Esophagus muscularis mucosa (tissue), 3 donors: Measurements from ENCODE around the gene PAK5.

ENCODE experiments used
- POLR2A ChIP-seq: fragments of 450-650 bp; IDR thresholded peaks from one replicate; pipeline ENCODE4 v1.6.1; 2017; ENCODE audit warnings: antibody characterized with exemption, moderate library complexity, mild to moderate bottlenecking, low read depth
- TF ChIP-seq, protein P1 (sequence below), 3 experiments: fragments of 200-600 bp in 2 of 3; fragments of 450-650 bp in 1 of 3; sonication (generic) in 2 of 3; IDR thresholded peaks; one replicate each; pipeline ENCODE4 v1.5.1; 2017 to 2019; ENCODE audit warnings: antibody characterized with exemption in 3 of 3, mild to moderate bottlenecking in 2 of 3, moderate library complexity in 1 of 3

GRCh38 chr20:9592419-9592818 is 246.5 kb downstream of the PAK5 start:
- TF ChIP-seq POLR2A, result no peak
- TF ChIP-seq, protein P1, sequence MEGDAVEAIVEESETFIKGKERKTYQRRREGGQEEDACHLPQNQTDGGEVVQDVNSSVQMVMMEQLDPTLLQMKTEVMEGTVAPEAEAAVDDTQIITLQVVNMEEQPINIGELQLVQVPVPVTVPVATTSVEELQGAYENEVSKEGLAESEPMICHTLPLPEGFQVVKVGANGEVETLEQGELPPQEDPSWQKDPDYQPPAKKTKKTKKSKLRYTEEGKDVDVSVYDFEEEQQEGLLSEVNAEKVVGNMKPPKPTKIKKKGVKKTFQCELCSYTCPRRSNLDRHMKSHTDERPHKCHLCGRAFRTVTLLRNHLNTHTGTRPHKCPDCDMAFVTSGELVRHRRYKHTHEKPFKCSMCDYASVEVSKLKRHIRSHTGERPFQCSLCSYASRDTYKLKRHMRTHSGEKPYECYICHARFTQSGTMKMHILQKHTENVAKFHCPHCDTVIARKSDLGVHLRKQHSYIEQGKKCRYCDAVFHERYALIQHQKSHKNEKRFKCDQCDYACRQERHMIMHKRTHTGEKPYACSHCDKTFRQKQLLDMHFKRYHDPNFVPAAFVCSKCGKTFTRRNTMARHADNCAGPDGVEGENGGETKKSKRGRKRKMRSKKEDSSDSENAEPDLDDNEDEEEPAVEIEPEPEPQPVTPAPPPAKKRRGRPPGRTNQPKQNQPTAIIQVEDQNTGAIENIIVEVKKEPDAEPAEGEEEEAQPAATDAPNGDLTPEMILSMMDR (IDR thresholded peaks at IDR 0.05), result no peak
